Cardiac fibroblast (primary cell): ENCODE results near the gene TNC.

Experiments used
- DNase-seq, 2 donors: peaks; one replicate each; pipeline versions ENCODE4 v3.0.0 to v3.0.0-alpha.2; 2010; ENCODE audit warnings: low read depth in 2 of 2
- H3K4me3 ChIP-seq, 2 donors: replicated peaks in 1 of 2; 1 replicate in 1 of 2; 2 replicates in 1 of 2; pipeline ENCODE4 v1.5.1; 2011; ENCODE audit warnings: low read depth in 2 of 2, low read length in 2 of 2, mild to moderate bottlenecking in 2 of 2, moderate library complexity in 1 of 2
- CTCF ChIP-seq: IDR thresholded peaks from one replicate; pipeline ENCODE4 v1.5.1; 2011; ENCODE audit warnings: low read depth, mild to moderate bottlenecking, low read length, inconsistent platforms

The TNC gene

DNA sequence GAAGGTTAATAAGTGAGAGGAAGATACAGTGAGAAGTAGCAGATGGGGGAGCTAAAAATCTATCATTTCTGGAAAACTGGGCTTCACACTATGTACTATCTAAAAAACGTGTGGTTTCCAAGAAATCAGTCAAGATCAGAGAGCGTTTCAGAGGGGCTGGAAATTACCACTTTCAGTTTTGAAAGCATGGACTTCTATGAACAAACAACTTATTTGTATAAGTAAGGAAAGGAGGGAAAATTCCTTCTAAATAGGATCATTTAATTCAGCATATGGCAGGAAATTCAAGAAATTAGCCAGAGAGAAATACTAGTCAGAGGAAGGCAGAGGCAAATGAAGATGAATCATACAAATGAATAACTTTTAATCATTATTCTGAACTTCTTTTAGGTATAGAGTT lies 11.3 kb downstream of the TNC start:
- H3K4me3 ChIP-seq: no peak overlapping the region
- no peak for TF ChIP-seq CTCF
- no peak for DNase-seq

- H3K4me3 ChIP-seq: no peak overlapping the region
- TF ChIP-seq CTCF: no peak
- peak in 1 of 2 donors; percentile 36 for DNase-seq
These were observed 12.0 kb downstream of the TNC start for GRCh38 chr9:115106001-115106400.

DNA sequence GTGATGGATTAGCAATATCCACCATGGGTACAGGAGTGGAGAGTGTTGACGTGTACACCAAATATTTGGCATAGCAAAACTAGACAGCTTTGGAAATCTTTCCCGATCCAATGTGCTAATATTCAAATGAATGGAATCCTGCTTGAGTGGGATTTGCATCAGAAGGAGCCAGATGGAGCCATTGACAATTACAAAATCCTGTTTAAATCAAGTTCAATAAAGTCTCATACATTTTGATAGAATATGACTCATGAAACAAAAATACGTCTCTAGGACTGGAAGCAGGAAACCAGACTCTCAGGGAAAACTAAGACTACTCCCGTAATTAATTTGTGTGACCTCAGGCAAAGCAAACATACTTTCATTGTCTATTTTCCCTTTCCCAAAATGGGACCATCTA lies 13.0 kb downstream of the TNC start:
- TF ChIP-seq CTCF: no peak
- H3K4me3 ChIP-seq: no peak overlapping the region
- DNase-seq: peak in 1 of 2 donors; percentile 22

GRCh38 chr9:115103746-115104477 lies 14.0 kb downstream of the TNC start:
- no peak overlapping the region for H3K4me3 ChIP-seq
- DNase-seq: no peak
- TF ChIP-seq CTCF: no peak

GRCh38 chr9:115099901-115100300 lies 18.1 kb downstream of the TNC start:
- no peak overlapping the region for H3K4me3 ChIP-seq
- no peak for TF ChIP-seq CTCF
- DNase-seq: no peak

- TF ChIP-seq CTCF: no peak
- no peak for DNase-seq
- no peak overlapping the region for H3K4me3 ChIP-seq
These were observed 19.6 kb downstream of the TNC start for GRCh38 chr9:115098226-115098965.
